OCI-LY1 (cell line): Measurements from ENCODE around the gene LTBP1.
"Not testable (repeated sequence)": the region's sequence is repeated elsewhere in the genome, so short reads cannot be mapped to it uniquely, and the experiment has no call there.

Experiments
- H2AFZ ChIP-seq: fragments of 200-600 bp; sonication (generic), shearing (Covaris generic); 2 replicates; pipeline ENCODE4 v1.6.0; 2014; ENCODE audit warnings: antibody characterized with exemption, mild to moderate bottlenecking, low read length
- H3F3A ChIP-seq: fragments of 200-600 bp; sonication (generic), shearing (Covaris generic); 2 replicates; pipeline ENCODE4 v1.6.0; 2014; ENCODE audit warnings: mild to moderate bottlenecking, antibody characterized with exemption, low read length, moderate library complexity; ENCODE audit not compliant: insufficient read depth
- H3K27ac ChIP-seq: fragments of 200-600 bp; sonication (generic); 2 replicates; pipeline ENCODE4 v1.5.1; 2014; ENCODE audit warnings: low read length, mixed run types, mild to moderate bottlenecking, low read depth; ENCODE audit not compliant: poor library complexity, severe bottlenecking
- H3K27me3 ChIP-seq: fragments of 200-600 bp; sonication (generic); 2 replicates; pipeline ENCODE4 v1.6.0; 2014; ENCODE audit warnings: antibody characterized with exemption, mild to moderate bottlenecking, low read length, moderate library complexity; ENCODE audit not compliant: insufficient read depth
- H3K36me3 ChIP-seq: fragments of 200-600 bp; sonication (generic); 2 replicates; pipeline ENCODE4 v1.6.1; 2014; ENCODE audit warnings: mild to moderate bottlenecking, antibody characterized with exemption, low read length, moderate library complexity, mixed read lengths; ENCODE audit not compliant: insufficient read depth
- H3K4me1 ChIP-seq: fragments of 200-600 bp; sonication (generic); 2 replicates; pipeline ENCODE4 v1.5.1; 2014; ENCODE audit warnings: mild to moderate bottlenecking, low read length, moderate library complexity; ENCODE audit not compliant: insufficient read depth, severe bottlenecking
- H3K4me2 ChIP-seq: fragments of 200-600 bp; sonication (generic), shearing (Covaris generic); 2 replicates; pipeline ENCODE4 v1.6.1; 2014; ENCODE audit warnings: low read length
- H3K4me3 ChIP-seq: fragments of 200-600 bp; sonication (generic); 2 replicates; pipeline ENCODE4 v1.5.1; 2014; ENCODE audit warnings: low read length, low read depth, mild to moderate bottlenecking, mixed read lengths; ENCODE audit not compliant: poor library complexity, severe bottlenecking
- H3K79me2 ChIP-seq: fragments of 200-600 bp; shearing (Covaris generic); 2 replicates; pipeline ENCODE4 v1.6.1; 2016; ENCODE audit warnings: mixed run types, low read length, mixed read lengths; ENCODE audit not compliant: insufficient read depth
- H3K9ac ChIP-seq: fragments of 200-600 bp; sonication (generic), shearing (Covaris generic); 2 replicates; pipeline ENCODE4 v1.6.1; 2014; ENCODE audit warnings: mild to moderate bottlenecking, low read length, mixed read lengths
- H3K9me2 ChIP-seq: fragments of 200-600 bp; sonication (generic), shearing (Covaris generic); 2 replicates; pipeline ENCODE4 v1.6.1; 2014; ENCODE audit warnings: low read depth, mild to moderate bottlenecking, low read length, mixed read lengths
- H3K9me3 ChIP-seq: fragments of 200-600 bp; shearing (Covaris generic); 2 replicates; pipeline ENCODE4 v1.6.1; 2014; ENCODE audit warnings: low read length, mixed read lengths
- H4K20me1 ChIP-seq: fragments of 200-600 bp; sonication (generic), shearing (Covaris generic); 2 replicates; pipeline ENCODE4 v1.6.0; 2016; ENCODE audit warnings: mild to moderate bottlenecking, low read length; ENCODE audit not compliant: insufficient read depth
- CTCF ChIP-seq: fragments of 200-600 bp; sonication (generic), shearing (Covaris generic); IDR thresholded peaks from 2 replicates; pipeline ENCODE4 v1.5.1; 2017; ENCODE audit warnings: mild to moderate bottlenecking, antibody characterized with exemption, low read length, moderate library complexity, mixed read lengths
- EZH2 ChIP-seq: fragments of 200-600 bp; sonication (generic), shearing (Covaris generic); IDR thresholded peaks from 2 replicates; pipeline ENCODE4 v1.8.0; 2017; ENCODE audit warnings: borderline replicate concordance, mixed run types, mild to moderate bottlenecking, antibody characterized with exemption, low read length, moderate library complexity, mixed read lengths

Gene LTBP1

GRCh38 chr2:33363325-33364298, 416.9 kb downstream of the LTBP1 start:
- H3K9ac ChIP-seq: no peak overlapping the region
- no peak overlapping the region for H2AFZ ChIP-seq

GRCh38 chr2:33365264-33365970, 418.7 kb downstream of the LTBP1 start:
- TF ChIP-seq CTCF (no peak), EZH2 (no peak)
- no peaks in the 10 kb centered on the region for H3K27me3 ChIP-seq
- no peak overlapping the region for H3K4me2 ChIP-seq
- peaks cover 90% of the 10 kb centered on the region for H3K36me3 ChIP-seq
- H3K9me2 ChIP-seq: no peaks in the 10 kb centered on the region
- no peak overlapping the region for H3K9ac ChIP-seq
- no peak overlapping the region for H3K4me3 ChIP-seq
- H3F3A ChIP-seq: peaks cover 3% of the 10 kb centered on the region; the same call in 1 of the 2 replicates
- H3K9me3 ChIP-seq: no peaks in the 10 kb centered on the region
- H4K20me1 ChIP-seq: no peaks in the 10 kb centered on the region
- H3K27ac ChIP-seq: no peak overlapping the region
- H3K79me2 ChIP-seq: no peaks in the 10 kb centered on the region
- H3K4me1 ChIP-seq: no peaks in the 10 kb centered on the region
- H2AFZ ChIP-seq: no peak overlapping the region

More at GRCh38 chr2:33363325-33364298, 416.9 kb downstream of the LTBP1 start:
- Histone ChIP-seq H3K27me3 (no peaks in the 10 kb centered on the region), H3K27ac (no peak overlapping the region), H3K4me2 (no peak overlapping the region), H3K9me3 (no peaks in the 10 kb centered on the region), H3K4me3 (no peak overlapping the region), H3K4me1 (no peaks in the 10 kb centered on the region), H3F3A (no peaks in the 10 kb centered on the region), H3K9me2 (no peaks in the 10 kb centered on the region), H3K79me2 (no peaks in the 10 kb centered on the region), H4K20me1 (no peaks in the 10 kb centered on the region), H3K36me3 (peaks cover 88% of the 10 kb centered on the region)
- TF ChIP-seq CTCF (no peak), EZH2 (no peak)

DNA sequence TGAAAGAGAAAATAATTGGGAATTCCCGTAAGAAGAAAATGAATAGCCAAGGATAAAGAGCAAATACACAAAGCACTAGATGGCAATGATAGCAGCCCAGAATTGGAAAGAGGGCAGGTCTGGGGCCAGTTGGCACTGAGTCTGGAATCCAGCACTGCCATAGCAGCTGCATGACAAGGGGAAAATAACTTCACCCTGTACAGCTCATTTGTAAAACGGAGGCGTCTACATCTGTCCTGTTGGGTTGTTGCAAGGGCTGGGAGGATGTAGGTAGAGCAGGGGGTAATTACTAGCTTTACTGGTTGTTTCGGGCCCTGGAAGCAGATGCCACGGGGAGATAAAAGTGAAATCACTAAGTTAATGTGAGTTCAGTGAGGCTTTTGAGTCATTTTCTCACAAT, 419.7 kb downstream of the LTBP1 start:
- no peak overlapping the region for H2AFZ ChIP-seq
- H3K4me2 ChIP-seq: no peak overlapping the region
- no peaks in the 10 kb centered on the region for H3K9me3 ChIP-seq
- H3K4me3 ChIP-seq: no peak overlapping the region
- no peak overlapping the region for H3K27ac ChIP-seq
- no peaks in the 10 kb centered on the region for H3K27me3 ChIP-seq
- H3F3A ChIP-seq: peaks cover 7% of the 10 kb centered on the region; the same call in 1 of the 2 replicates
- TF ChIP-seq EZH2 (no peak), CTCF (no peak)
- H3K36me3 ChIP-seq: peaks cover 90% of the 10 kb centered on the region
- no peaks in the 10 kb centered on the region for H4K20me1 ChIP-seq
- H3K4me1 ChIP-seq: no peaks in the 10 kb centered on the region
- H3K79me2 ChIP-seq: no peaks in the 10 kb centered on the region
- no peaks in the 10 kb centered on the region for H3K9me2 ChIP-seq
- H3K9ac ChIP-seq: no peak overlapping the region

GRCh38 chr2:33368524-33368923, 421.8 kb downstream of the LTBP1 start:
- not testable (repeated sequence) for H3K9me2 ChIP-seq, H3K4me2 ChIP-seq, H3K27me3 ChIP-seq, H3K9ac ChIP-seq, H3K27ac ChIP-seq, H3K9me3 ChIP-seq, H3F3A ChIP-seq, H2AFZ ChIP-seq, H3K79me2 ChIP-seq, H3K4me1 ChIP-seq, H4K20me1 ChIP-seq, H3K4me3 ChIP-seq
- peaks cover 75% of the 10 kb centered on the region for H3K36me3 ChIP-seq
